Suppressor macrophage treated with lipopolysaccharide for 1 hour (primary cell): Measurements from ENCODE around the gene PPIG.
"Not testable (repeated sequence)": the region's sequence is repeated elsewhere in the genome, so short reads cannot be mapped to it uniquely, and the experiment has no call there.

Experiments used
- DNase-seq, 3 donors: peaks; one replicate each; pipeline ENCODE4 v3.0.0-alpha.2; 2020 to 2022

PPIG gene

GRCh38 chr2:169664978-169665930 is 81.1 kb downstream of the PPIG start:
- DNase-seq, result no peak

GRCh38 chr2:169667583-169667982 is 83.4 kb downstream of the PPIG start:
- no peak for DNase-seq

GRCh38 chr2:169670215-169670651 is 86.1 kb downstream of the PPIG start:
- DNase-seq, result no peak

GRCh38 chr2:169670937-169671336 is 86.8 kb downstream of the PPIG start:
- DNase-seq, result no peak

- DNase-seq, result no peak
Measured at GRCh38 chr2:169672406-169672805, 88.3 kb downstream of the PPIG start.

GRCh38 chr2:169673106-169673505 is 89.0 kb downstream of the PPIG start:
- no peak for DNase-seq

- no peak for DNase-seq
Measured at GRCh38 chr2:169673921-169674320, 89.8 kb downstream of the PPIG start.

- no peak for DNase-seq
Measured at GRCh38 chr2:169676357-169676756, 92.2 kb downstream of the PPIG start.

- no peak for DNase-seq
Measured at GRCh38 chr2:169676850-169677249, 92.7 kb downstream of the PPIG start.

GRCh38 chr2:169683054-169683424 is 98.9 kb downstream of the PPIG start:
- DNase-seq, result no peak

- no peak for DNase-seq
Measured at GRCh38 chr2:169683425-169684134, 99.4 kb downstream of the PPIG start.

- DNase-seq, result no peak
Measured at GRCh38 chr2:169684135-169684565, 100.0 kb downstream of the PPIG start.

GRCh38 chr2:169684712-169685111 is 100.6 kb downstream of the PPIG start:
- DNase-seq, result not testable (repeated sequence)

GRCh38 chr2:169686825-169687224 is 102.7 kb downstream of the PPIG start:
- not testable (repeated sequence) for DNase-seq

GRCh38 chr2:169687943-169688342 is 103.8 kb downstream of the PPIG start:
- DNase-seq, result not testable (repeated sequence)

- no peak for DNase-seq
Measured at GRCh38 chr2:169690958-169691357, 106.8 kb downstream of the PPIG start.
